ENCODE measurements around the gene SORCS2.

Gene SORCS2

DNA sequence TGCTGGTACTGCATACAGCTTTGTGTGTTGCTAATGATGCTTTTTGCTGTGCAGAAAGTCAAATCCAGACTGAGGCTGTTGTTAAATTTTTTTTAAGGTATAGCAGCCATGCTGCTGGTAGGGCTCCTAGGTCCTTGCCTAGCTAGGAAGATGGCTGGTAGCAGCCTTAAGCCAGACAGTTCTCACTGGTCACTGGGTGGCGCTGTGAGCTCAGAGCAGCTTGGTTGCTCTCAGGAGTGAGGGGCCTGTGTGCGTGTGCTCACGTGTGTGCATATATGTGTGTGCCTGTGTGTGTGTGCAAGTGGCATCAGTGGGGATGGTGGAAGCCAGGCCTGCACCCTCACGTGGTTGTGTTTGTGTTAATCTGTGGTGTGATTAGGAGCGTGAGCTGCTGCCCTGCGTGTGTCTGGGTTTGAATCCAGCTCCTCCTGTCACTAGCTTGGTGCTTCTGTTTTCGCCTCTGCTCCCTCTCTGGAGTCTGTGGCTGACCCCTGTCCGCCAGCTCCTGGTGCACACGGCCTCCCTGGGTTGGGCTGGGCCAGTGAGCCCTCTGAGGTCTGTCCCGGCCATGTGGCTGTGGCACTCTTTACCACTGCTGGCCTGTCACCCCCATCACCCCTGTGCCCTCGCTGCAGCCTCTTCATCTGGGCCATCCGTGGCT is 46.1 kb downstream of the SORCS2 start:
- 0 out of 2 replicates have a peak, but pooled peaks cover 4% of the 10 kb centered on the region for H3K27me3 ChIP-seq (ENCODE audit: low read depth, low read length)
- H3K4me3 ChIP-seq (ENCODE audit: low read length) = no peak overlapping the region
- no peak overlapping the region for H3K9ac ChIP-seq (ENCODE audit: low read length)
- H2AFZ ChIP-seq (ENCODE audit: low read depth, low read length) = no peak overlapping the region
- H3K9me3 ChIP-seq (ENCODE audit: insufficient read depth, low read length) = no peaks in the 10 kb centered on the region
- no peaks in the 10 kb centered on the region for H3K4me1 ChIP-seq (ENCODE audit: low read length)
- H4K20me1 ChIP-seq (ENCODE audit: insufficient read depth, low read length) = no peaks in the 10 kb centered on the region
- no peaks in the 10 kb centered on the region for H3K36me3 ChIP-seq (replicated peaks; ENCODE audit: low read depth, low read length)
- H3K27ac ChIP-seq (ENCODE audit: low read length) = no peak overlapping the region
- no peak overlapping the region for H3K4me2 ChIP-seq (ENCODE audit: low read length)
- TF ChIP-seq EZH2phosphoT487 (IDR thresholded peaks at IDR 0.05; ENCODE audit: low read depth) (no peak), CTCF (IDR thresholded peaks at IDR 0.05; ENCODE audit: low read depth, low read length) (no peak)
- H3K79me2 ChIP-seq (ENCODE audit: low read length) = no peaks in the 10 kb centered on the region

GRCh38 chr4:7239101-7239820 is 46.9 kb downstream of the SORCS2 start:
- Histone ChIP-seq H3K9me3 (ENCODE audit: insufficient read depth, low read length) (no peaks in the 10 kb centered on the region), H3K9ac (ENCODE audit: low read length) (no peak overlapping the region), H3K4me2 (ENCODE audit: low read length) (no peak overlapping the region), H3K27me3 (ENCODE audit: low read depth, low read length) (0 out of 2 replicates have a peak, but pooled peaks cover 4% of the 10 kb centered on the region), H3K36me3 (replicated peaks; ENCODE audit: low read depth, low read length) (no peaks in the 10 kb centered on the region), H3K27ac (ENCODE audit: low read length) (no peak overlapping the region), H3K79me2 (ENCODE audit: low read length) (no peaks in the 10 kb centered on the region), H2AFZ (ENCODE audit: low read depth, low read length) (no peak overlapping the region), H3K4me1 (ENCODE audit: low read length) (no peaks in the 10 kb centered on the region), H3K4me3 (ENCODE audit: low read length) (no peak overlapping the region), H4K20me1 (ENCODE audit: insufficient read depth, low read length) (no peaks in the 10 kb centered on the region)
- no peak for TF ChIP-seq CTCF (IDR thresholded peaks at IDR 0.05; ENCODE audit: low read depth, low read length)
- TF ChIP-seq EZH2phosphoT487 (IDR thresholded peaks at IDR 0.05; ENCODE audit: low read depth) = no peak

DNA sequence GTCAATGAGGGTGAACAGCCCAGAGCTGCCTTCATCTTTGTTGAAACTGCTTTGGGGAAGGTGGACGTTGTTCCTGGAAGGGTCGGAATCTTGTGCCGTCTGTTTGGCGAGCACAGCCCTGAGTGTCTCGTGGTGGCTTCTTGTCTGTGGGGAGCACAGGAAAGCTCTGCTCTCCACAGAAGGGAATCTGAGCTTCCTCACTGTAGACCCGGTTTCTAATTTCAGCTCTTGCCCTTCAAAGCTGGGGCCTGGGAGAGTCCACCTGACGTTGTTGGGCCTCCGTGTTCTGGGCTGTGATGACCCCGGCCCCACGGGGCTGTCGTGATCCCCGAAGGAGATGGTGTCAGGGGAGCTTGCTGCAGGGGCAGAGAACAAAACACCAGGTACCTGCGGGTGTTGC is 47.5 kb downstream of the SORCS2 start:
- Histone ChIP-seq H3K4me3 (ENCODE audit: low read length) (no peak overlapping the region), H3K4me1 (ENCODE audit: low read length) (no peaks in the 10 kb centered on the region), H3K9me3 (ENCODE audit: insufficient read depth, low read length) (no peaks in the 10 kb centered on the region), H3K27me3 (ENCODE audit: low read depth, low read length) (0 out of 2 replicates have a peak, but pooled peaks cover 4% of the 10 kb centered on the region), H3K79me2 (ENCODE audit: low read length) (no peaks in the 10 kb centered on the region), H4K20me1 (ENCODE audit: insufficient read depth, low read length) (no peaks in the 10 kb centered on the region), H3K36me3 (replicated peaks; ENCODE audit: low read depth, low read length) (no peaks in the 10 kb centered on the region), H3K27ac (ENCODE audit: low read length) (no peak overlapping the region), H2AFZ (ENCODE audit: low read depth, low read length) (no peak overlapping the region), H3K4me2 (ENCODE audit: low read length) (no peak overlapping the region), H3K9ac (ENCODE audit: low read length) (no peak overlapping the region)
- TF ChIP-seq EZH2phosphoT487 (IDR thresholded peaks at IDR 0.05; ENCODE audit: low read depth) = no peak
- TF ChIP-seq CTCF (IDR thresholded peaks at IDR 0.05; ENCODE audit: low read depth, low read length) = no peak

- Histone ChIP-seq H4K20me1 (ENCODE audit: insufficient read depth, low read length) (no peaks in the 10 kb centered on the region), H3K4me2 (ENCODE audit: low read length) (no peak overlapping the region), H3K79me2 (ENCODE audit: low read length) (no peaks in the 10 kb centered on the region), H3K36me3 (replicated peaks; ENCODE audit: low read depth, low read length) (no peaks in the 10 kb centered on the region), H3K4me3 (ENCODE audit: low read length) (no peak overlapping the region), H3K4me1 (ENCODE audit: low read length) (no peaks in the 10 kb centered on the region), H3K9me3 (ENCODE audit: insufficient read depth, low read length) (no peaks in the 10 kb centered on the region), H2AFZ (ENCODE audit: low read depth, low read length) (no peak overlapping the region), H3K27me3 (ENCODE audit: low read depth, low read length) (0 out of 2 replicates have a peak, but pooled peaks cover 4% of the 10 kb centered on the region), H3K27ac (ENCODE audit: low read length) (no peak overlapping the region), H3K9ac (ENCODE audit: low read length) (no peak overlapping the region)
- TF ChIP-seq CTCF (IDR thresholded peaks at IDR 0.05; ENCODE audit: low read depth, low read length) (no peak), EZH2phosphoT487 (IDR thresholded peaks at IDR 0.05; ENCODE audit: low read depth) (no peak)
Observed at GRCh38 chr4:7240306-7240705, 48.0 kb downstream of the SORCS2 start.
